ENCODE measurements around the gene HHIP.

Gene HHIP

DNA sequence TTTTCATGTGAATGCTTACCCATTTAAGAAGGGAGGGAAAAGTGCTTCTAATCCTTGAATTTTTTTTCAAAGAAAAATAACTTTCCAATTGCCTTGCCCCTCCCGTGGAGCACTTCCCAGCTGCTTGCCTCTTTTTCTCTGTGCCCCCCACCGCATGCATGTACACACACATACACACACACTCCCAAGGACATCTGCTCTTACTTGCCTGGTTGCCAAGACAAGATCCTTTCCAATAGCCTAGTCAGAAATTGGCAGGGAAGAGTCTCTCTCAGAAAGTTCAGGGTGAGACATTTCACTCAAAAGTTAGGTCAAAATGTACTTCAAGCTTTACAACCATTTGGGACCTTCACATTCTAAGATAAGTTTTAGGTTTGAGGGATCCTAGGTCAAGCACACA, 10.9 kb downstream of the HHIP start:
- DNase-seq: no peak

GRCh38 chr4:144658015-144658567, 12.1 kb downstream of the HHIP start:
- no peak for DNase-seq

- DNase-seq: no peak
These were observed 12.9 kb downstream of the HHIP start for GRCh38 chr4:144658903-144659302.

DNA sequence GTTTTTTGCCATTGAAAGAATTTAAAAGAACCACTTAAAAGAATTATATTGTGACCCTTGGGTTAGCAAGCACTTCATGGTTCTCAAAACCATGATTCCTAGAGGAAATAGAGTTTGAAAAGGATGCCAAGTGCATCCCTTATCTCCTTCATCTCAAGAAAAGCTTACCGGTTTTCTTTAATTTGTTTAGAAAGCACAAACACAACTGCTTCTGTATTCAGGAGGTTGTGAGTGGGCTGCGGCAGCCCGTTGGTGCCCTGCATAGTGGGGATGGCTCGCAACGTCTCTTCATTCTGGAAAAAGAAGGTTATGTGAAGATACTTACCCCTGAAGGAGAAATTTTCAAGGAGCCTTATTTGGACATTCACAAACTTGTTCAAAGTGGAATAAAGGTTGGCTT, 13.5 kb downstream of the HHIP start:
- no peak for DNase-seq

DNA sequence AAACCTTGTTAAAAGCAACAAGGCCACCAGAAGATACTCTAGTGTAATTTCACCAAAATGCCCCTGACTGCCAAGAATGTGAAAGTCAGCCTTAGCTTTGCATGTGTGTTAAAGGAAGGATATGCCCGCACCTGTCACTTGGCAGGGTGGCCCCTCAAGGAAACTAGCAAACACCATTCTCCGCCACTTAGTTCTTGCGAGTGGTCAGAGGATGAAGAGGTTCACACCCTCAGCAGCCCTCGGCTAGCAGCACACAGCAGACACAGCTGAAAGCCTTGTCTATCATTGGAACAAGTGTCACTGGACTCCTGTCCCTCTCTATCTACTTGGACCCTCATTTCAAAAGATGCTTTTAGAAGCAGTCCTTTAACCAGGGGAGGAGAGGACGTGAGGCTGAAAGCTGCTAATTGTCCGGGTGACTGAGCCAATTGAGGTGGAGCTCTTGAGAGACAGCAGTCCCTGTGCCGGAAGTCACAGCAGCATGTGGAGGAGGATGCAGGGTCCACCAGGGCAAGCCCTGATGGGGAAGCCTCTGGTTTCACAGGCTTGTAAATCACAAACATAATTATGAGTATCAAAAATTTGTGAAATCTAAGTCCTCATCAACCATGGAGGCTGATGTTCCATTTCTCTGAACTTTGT, 18.0 kb downstream of the HHIP start:
- no peak for DNase-seq

- DNase-seq: no peak
These were observed 20.7 kb downstream of the HHIP start for GRCh38 chr4:144666539-144667175.

- DNase-seq: no peak
These were observed 21.5 kb downstream of the HHIP start for GRCh38 chr4:144667500-144667899.

- DNase-seq: no peak
These were observed 24.8 kb downstream of the HHIP start for GRCh38 chr4:144670776-144671175.

DNA sequence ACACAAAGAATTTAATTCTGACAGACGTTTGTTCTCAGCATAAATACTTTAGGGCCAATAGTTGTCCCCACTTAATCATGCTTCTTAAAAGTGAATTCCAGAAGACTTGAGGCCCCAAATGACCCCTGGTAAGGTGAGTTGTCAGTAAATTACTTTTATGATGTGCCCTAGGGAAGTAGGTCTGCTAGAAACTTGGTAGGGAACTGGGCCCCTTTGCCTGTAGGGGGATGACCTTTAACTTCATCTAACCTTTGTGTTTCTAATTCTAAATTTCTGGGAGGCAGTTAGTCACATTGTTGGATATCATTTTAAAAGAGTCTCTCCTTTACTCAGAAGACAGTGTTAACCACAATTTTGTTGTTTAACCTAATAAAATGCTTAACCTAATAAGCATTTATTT, 28.8 kb downstream of the HHIP start:
- no peak for DNase-seq

DNA sequence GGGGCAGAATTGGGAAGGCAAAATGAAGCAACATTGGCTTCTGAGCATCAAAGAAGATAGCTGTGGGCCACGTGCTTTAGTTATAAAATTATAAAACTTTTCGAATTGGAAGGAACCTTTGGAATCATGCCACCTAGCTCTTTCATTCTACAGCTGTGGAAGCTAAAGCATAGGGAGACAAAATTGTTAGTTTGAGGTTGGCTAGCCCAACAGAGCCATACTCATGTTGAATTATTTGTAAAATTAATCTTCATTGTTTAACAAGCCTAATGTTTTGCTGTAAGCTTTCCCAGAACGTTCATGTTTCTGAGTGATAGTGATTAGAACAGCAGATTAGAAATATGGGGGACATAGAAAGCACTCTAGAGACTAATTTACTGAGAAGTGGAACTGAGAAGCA, 35.9 kb downstream of the HHIP start:
- DNase-seq: no peak

DNA sequence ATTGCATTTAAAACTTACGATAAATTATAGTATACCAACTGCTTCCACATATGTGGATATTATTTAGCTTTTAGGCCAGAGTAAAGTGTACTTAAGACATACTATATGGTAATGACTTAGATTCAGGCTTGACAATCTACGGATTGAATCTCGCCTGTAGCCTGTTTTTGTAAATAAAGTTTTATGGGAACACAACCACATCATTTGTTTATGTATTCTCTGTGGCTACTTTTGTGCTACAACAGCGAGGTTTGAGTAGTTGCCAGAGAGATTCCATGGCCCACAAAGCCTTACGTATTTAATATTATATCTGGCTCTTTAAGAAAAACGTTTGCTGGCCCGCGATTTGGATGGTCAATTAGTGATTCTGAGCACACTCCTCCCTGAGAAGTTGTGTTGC, 37.6 kb downstream of the HHIP start:
- no peak for DNase-seq

DNA sequence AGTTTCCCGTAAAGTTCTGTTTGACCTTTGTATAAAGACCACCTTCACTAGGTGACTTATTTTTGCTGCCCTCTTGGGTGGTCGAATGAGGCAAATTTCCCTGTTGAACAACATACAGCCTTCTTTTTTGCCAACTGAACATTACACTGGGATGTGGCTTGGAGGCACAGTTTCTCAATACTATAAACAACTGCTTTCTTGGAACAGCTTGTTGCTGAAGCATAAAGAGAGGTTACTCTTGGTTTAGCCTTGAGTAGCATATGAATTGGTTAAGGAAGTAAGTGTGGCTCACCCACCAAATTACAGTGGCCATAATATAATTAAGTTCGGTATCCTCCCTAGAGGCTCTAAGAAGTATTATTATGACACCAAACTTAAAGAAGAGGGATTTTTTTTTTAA, 40.0 kb downstream of the HHIP start:
- no peak for DNase-seq

GRCh38 chr4:144686921-144687320, 41.0 kb downstream of the HHIP start:
- DNase-seq: no peak

DNA sequence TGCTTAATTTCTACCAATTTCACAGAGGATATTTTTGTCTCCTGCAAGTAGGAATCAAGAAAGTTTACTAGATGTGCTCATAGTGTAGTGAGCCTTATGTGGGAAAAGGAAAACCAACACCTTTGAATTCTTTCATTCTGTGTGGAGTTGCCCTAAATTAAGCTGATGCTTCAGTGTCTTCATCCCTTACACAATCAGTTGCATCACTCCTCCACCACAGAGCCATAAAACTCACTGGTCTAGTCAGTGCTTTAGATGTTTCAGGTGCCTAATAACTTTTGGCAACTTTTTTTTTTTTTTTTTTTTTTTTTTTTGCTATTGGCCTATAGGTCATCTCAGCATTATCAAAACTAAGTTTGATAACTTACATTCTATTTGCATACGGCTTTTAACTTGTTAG, 41.5 kb downstream of the HHIP start:
- no peak for DNase-seq

- DNase-seq: no peak
These were observed 42.1 kb downstream of the HHIP start for GRCh38 chr4:144688035-144688569.

GRCh38 chr4:144689125-144689524, 43.2 kb downstream of the HHIP start:
- no peak for DNase-seq

DNA sequence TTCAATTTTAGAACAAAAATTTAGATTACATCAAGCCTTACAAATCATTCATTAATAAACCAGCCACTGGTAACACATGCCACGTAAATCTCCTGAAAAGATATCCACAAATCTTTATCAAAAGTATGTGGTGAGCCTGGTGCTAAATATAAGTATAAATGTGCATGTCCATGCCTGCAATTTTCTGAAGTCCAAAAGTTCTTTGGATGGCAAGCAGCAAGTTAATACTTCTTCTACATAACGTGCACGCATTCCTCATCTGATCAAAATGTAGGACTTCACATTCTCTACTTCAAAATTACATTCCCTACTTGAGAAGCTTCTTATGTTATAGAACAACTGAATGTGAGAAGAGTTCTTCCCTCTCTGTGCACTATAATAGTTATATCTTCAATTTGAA, 49.8 kb downstream of the HHIP start:
- DNase-seq: no peak

DNA sequence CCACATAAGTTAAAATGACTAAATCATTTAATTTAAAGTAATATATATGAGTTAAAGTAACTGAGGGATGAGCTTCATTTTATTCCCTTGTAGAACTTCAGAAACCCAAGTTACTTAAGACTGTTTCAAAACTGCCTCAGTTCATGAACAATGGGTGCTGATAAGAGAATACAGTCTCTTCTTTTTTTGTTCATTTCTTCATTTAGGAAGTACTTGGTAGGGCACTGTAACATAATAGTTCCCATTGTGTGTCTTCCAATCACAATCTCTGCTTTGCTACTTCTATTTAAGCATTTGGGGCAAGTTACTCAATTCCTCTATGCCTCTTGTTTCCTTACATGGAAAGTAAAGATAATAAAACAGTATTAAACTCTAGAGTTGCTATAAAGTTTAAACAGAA, 50.4 kb downstream of the HHIP start:
- no peak for DNase-seq

DNA sequence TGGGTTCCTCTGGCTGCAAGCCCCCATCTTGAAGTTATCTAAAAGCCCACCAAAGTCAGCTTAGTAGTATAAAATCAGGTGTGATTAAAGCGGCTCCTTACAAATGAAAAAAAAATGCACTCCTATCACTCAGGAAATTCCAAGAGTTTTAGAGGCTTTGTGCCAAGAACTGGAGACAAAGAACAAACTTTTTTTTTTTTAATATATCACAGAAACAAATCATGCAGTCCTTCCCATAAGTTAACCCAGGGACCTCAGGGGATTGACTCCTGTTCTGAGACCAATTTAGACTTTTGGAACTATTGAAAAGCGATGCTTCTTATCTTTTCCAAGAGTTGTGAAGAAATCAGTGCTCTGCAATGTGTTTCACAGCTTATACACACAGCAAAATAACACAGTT, 53.6 kb downstream of the HHIP start:
- DNase-seq: no peak

DNA sequence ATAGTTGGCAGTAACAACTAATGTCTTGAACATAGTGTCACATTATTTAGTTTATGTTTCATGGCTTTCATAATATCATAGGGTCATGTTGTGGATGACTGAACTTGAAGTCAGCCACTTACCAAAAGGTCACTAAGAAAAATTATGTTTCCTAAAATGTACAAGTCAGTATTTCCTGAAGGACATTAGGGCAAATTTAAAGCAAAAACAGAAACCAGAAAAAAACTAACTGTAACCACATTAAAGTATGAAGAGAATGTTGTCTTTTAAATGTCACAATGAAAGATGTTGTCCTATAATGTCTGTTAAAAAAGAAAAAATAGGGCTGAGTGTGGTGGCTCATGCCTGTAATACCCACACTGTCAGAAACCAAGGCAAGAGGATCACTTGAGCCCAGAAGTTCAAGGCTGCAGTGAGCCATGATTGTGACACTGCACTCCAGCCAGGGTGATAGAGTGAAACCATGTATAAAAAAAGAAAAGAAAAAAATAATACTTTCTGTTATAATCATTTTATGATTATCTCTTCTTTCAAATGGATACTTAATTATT, 55.8 kb downstream of the HHIP start:
- no peak for DNase-seq

GRCh38 chr4:144703494-144703893, 57.5 kb downstream of the HHIP start:
- DNase-seq: no peak

GRCh38 chr4:144705601-144706590, 59.9 kb downstream of the HHIP start:
- DNase-seq: no peak

DNA sequence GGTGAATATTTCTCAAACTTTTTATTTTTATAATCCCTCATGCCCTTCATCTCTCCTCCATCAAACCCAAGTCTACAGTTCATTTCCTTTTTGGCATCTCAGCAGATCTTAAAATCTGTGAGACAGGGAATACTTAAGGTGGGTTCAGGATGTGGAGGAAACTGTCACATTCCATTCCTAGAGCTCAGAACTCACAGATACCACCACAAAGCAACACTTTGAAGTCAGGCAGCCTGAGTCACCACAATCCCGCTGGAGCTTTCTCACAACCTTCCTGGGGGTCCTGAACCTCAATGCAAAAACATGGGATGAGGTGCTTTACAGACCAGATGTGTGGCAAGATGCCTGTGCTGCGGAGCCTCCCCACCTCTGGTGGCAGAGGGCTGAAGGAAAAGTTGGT, 63.2 kb downstream of the HHIP start:
- no peak for DNase-seq

Data from CD4-positive, alpha-beta T cell treated with Interleukin-4 for 4 hours (primary cell).